Measurements from ENCODE around the gene CCN5.
"Not testable (repeated sequence)": the region's sequence is repeated elsewhere in the genome, so short reads cannot be mapped to it uniquely, and the experiment has no call there.

CCN5 gene

GRCh38 chr20:44695674-44696300 lies 19.4 kb upstream of the CCN5 start:
- no peak for DNase-seq

- DNase-seq, result no peak
Measured at GRCh38 chr20:44696315-44696714, 18.9 kb upstream of the CCN5 start.

GRCh38 chr20:44697041-44697440 lies 18.1 kb upstream of the CCN5 start:
- DNase-seq, result not testable (repeated sequence)

GRCh38 chr20:44698351-44698750 lies 16.8 kb upstream of the CCN5 start:
- DNase-seq, result no peak

DNA sequence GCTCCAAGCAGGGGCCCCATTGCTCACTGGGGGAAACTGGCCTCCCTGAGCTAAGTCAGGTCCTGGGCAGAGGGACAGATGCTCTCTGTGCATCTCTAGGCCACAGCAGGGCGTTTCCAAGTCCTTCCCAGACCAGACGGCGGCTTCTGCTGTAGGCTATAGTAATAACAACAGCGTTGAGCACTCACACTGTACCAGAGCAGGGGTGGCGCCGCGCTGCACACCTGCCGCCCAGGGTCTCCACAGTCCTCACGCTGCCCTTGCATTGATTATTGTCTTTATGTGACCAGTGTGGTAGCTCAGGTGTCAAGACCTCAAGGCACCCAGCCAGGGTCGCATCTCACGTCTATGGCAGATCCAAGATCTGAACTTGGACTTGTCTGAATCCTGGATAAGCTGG lies 14.9 kb upstream of the CCN5 start:
- no peak for DNase-seq

DNA sequence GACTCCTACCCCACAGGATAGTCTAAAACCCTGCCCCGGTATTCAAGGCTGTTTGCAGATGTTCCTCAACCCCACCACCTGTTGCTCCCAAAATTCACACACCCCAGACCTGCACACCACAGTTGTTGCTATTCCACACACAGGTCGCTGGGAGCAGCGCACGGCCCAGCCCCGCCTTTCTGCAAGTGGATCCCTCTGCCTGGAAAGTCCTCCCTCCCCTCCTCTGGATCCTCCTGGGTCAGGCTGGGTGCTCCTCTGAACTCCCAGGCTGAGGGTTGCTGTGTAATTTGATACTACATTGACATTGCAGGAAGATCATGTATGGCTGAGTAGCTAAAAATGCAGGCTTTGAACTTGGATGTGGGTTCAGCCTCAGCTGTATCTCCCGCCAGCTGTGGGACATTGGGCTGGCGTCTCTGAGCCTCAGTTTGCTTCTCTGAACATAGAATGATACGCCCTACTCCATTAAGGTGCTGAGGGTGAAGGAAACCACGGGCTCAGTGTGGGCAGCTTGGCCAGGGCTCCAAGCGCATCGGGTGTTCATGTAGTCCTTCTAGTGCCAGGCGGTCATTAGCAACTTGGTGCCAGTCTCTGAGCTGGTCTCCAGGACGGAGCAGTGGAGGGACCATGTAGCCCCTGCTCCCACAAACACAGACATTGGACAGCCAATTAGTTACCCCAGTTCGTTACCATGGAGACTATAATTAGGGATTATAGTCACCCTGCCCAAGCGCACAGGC lies 13.9 kb upstream of the CCN5 start:
- no peak for DNase-seq

DNA sequence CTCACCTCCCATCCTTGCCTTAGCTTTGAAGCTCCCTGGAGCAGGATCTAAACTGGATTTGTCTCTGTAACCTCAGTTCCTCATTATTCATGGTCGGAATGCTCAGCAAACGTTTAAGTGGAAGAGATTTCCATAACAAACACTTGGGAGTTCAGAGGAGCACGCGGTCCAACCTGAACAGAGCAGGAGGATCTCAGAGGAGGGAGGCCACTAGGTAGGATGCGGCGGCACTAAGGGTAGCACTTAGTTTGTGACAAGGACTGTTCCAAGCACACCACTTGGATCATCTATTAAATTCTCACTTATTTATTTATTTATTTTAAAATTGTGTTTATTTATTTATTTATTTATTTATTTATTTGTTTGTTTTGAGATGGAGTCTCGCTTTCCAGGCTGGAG lies 13.3 kb upstream of the CCN5 start:
- no peak for DNase-seq

- no peak for DNase-seq
Measured at GRCh38 chr20:44702776-44703175, 12.4 kb upstream of the CCN5 start.

DNA sequence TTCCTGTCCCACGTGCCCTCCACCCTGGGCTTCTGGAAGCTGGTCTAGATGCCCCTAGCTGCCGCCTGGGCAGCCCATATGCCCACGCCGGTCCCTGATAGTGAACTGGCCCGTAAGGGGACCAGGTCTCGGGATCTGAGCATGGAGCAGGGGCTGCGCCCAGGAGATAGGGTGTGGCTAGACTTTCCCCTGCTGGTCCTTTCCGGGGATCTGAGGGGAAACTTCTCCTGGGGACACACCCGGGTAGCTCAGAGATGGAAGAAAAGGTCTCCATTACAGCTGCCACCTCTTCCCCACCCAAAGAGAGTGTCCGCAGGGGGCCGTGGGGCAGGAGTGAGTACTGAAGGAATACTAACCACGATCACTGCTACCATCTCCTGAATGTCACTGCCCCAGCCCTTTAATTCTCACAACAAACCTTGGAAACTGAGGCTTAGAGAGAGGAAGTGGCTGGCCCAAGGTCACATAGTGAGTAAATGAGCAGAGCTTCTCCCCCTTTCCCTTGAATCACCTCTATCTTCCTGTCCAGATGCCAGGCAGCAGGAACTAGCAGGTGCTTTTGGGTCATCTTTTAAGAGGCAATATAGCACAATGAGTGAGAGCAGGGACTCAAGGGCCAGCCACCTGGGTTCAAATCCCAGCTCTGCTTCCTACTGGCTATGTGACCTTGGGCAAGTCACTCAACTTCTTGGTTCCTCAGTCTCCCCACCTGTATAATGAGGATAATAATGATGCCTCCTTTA lies 11.8 kb upstream of the CCN5 start:
- no peak for DNase-seq

DNA sequence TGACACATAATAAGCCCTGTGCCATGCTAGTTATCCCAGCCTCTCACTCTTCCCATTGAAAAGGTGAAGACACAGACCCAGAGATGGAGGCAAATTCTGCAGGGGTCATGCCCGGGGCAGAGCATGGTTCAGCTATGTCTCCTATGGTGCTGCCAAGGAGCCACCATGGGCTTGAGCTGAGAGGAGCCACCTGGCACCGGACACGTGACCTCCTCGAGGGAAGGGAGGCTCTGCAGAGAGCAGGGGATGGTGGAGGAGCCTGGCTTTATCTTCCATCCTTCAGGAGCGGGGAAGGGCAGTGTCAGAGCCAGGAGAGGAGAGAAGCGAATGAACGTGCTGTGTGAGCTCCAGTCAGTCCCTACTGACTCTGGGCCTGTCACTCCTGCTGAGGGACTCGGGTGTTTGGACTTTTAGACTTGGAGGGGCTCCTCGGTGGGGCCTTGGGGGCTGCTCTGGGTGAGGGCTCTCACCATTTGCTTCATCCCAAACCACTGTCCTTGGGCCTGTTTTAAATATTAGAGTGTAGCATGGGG lies 11.1 kb upstream of the CCN5 start:
- no peak for DNase-seq

DNA sequence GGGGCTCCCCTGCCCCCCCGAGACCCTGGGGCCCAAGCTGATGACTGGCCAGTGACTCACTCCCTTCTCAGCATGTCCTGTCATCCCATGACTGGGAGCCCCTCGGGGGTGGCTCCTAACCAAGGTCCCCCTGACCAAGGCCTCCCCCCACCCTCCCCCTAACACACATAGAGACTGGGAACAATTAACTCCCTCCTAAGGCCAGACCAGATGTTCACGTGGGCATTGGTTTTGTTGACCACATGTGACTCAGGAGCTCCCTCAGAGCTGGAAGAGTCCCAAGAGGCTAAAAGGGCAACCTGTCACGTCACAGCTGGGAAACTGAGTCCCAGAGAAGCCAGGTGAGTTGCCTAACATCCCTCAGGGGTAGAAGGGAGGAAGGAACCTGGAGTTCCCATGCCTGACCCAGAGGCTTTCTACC lies 10.6 kb upstream of the CCN5 start:
- DNase-seq, result no peak

GRCh38 chr20:44705364-44706094 lies 9.6 kb upstream of the CCN5 start:
- no peak for DNase-seq

DNA sequence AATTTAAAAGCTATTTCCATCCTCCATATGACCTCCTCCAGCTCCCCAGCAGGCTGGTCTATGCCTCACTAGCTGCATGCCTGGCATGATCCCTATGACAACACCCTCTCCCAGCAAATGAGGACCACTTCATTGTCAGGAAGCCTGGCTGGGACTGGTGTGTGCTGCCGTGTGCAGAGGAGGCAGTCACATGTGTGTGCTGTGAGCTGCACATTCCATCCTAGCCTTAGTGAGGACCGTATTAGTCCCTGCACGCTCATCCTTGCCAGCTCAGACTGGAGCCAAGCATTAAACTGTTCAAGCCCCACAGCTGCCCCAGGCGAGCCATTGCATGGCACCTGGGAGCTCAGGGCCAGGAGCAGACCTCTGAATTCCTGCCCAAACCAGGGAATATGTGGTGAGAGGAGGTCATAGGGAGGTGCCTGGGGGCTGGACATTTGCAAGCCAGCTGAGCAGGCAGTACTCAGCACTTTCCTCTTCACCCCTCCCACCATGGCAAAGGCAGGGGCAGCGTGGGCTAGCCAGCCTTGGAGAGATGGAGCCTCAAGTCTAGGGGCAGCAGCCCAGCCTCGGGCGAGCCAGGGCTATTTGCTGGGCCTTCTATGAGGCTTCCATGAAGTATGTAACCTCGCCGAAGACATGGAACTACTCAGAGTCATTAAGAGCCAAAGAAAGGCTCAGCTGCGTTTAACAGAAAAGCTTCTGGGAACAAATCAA lies 8.7 kb upstream of the CCN5 start:
- DNase-seq, result no peak

DNA sequence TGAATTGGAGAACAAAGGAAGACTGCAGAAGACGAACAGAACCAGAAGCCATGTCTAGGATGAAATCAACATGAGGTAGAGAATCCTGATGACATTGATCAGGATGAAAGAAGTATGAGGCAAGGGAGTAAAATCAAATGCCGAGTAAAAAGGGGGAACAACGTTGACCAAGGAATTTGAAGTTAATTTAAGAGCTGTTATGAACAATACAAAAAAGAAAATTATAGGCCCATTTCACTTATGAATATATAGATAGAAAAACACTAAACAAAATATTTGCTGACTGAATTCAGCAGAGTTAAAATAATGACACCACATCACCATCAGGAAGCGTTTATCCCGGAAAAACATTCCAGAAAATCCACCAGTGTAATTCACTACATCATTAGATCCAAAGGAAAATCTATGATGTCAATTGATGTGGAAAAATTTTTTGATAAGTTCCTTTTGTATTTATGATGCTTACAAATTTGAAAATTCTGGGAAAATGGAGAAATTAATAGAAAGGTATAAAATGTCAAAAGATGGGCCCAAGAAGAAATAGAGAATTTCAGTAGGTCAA lies 8.1 kb upstream of the CCN5 start:
- no peak for DNase-seq

GRCh38 chr20:44709380-44709779 lies 5.8 kb upstream of the CCN5 start:
- DNase-seq, result no peak

DNA sequence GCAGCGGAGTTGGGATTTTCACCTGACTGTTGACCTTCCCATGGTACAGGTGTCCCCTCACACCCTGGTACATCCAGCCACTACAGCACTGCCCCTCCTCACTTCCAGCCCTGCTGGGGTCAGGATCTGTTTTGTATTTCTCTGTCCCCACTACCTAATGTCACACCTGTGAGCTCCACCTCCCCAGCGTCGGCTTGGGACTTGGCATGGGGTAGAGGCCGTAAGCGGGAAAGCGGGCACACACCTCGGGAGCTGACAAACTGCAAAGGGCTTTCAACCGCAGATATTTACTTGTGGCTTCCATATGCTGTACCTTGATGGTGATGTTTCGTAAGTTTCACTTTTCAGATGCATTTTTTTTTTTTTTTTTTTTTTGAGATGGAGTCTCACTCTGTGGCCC lies 5.4 kb upstream of the CCN5 start:
- no peak for DNase-seq

DNA sequence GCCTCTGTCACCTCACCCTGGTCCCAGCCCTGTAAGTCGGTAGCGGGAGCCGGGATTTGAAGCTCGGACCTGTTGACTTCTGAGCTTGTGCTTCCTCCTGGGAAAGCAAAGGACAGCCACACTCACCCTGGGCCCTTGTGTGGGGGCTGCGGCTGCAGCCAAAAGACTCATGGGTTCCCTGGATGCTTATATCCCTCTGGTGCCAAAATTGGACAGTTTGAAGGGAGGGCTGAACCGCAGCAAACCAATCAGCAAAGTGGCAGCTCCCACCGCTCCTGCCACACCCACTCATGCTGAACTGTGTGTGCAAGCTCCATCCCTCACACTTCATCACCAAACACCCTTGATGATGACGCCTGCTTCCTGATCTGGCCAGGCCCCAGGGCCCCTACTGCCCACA lies 3.9 kb upstream of the CCN5 start:
- DNase-seq, result no peak

GRCh38 chr20:44714102-44714700 lies 968 bp upstream of the CCN5 start:
- DNase-seq, result no peak

GRCh38 chr20:44715499-44716308 lies 535 bp downstream of the CCN5 start:
- DNase-seq, result no peak

GRCh38 chr20:44716309-44717106 lies 1.3 kb downstream of the CCN5 start:
- no peak for DNase-seq
